DND-41 (cell line): ENCODE data around the gene CDK9.

Experiments used
- ATAC-seq: fragments of 200-7000 bp; cut with Tn5 transposase; 3 replicates; pipeline ENCODE4 v1.9.1; 2021; ENCODE audit warnings: low read depth; ENCODE audit not compliant: insufficient read depth
- DNase-seq: peaks from one replicate; pipeline ENCODE4 v3.0.0-alpha.2; 2020
- H2AFZ ChIP-seq: 2 replicates; pipeline ENCODE4 v1.6.0; 2012; ENCODE audit warnings: low read depth, low read length
- H3K27ac ChIP-seq: 2 replicates; pipeline ENCODE4 v1.5.1; 2012; ENCODE audit warnings: low read length, inconsistent platforms
- H3K27me3 ChIP-seq: fragments of 200-600 bp; sonication (generic); 2 replicates; pipeline ENCODE4 v1.6.0; 2012; ENCODE audit warnings: low read length, mild to moderate bottlenecking, inconsistent platforms; ENCODE audit not compliant: insufficient read depth, poor library complexity
- H3K36me3 ChIP-seq: 2 replicates; pipeline ENCODE4 v1.5.1; 2012; ENCODE audit warnings: low read length, inconsistent platforms; ENCODE audit not compliant: insufficient read depth
- H3K4me1 ChIP-seq: 2 replicates; pipeline ENCODE4 v1.5.1; 2012; ENCODE audit warnings: mild to moderate bottlenecking, low read length; ENCODE audit not compliant: insufficient read depth
- H3K4me2 ChIP-seq: 2 replicates; pipeline ENCODE4 v1.6.0; 2012; ENCODE audit warnings: mild to moderate bottlenecking, moderate library complexity, low read length, inconsistent platforms; ENCODE audit not compliant: insufficient read depth
- H3K4me3 ChIP-seq, 2 experiments: fragments of 200-600 bp in 1 of 2; shearing (Covaris generic) in 1 of 2; 2 replicates each; pipeline ENCODE4 v1.5.1; 2012 to 2016; ENCODE audit warnings: inconsistent platforms in 2 of 2, low read length in 2 of 2, mild to moderate bottlenecking in 2 of 2, low read depth in 1 of 2, moderate library complexity in 1 of 2
- H3K79me2 ChIP-seq: 2 replicates; pipeline ENCODE4 v1.6.0; 2012; ENCODE audit warnings: low read length, inconsistent platforms; ENCODE audit not compliant: insufficient read depth
- H3K9ac ChIP-seq: 2 replicates; pipeline ENCODE4 v1.6.0; 2012; ENCODE audit warnings: low read depth, mild to moderate bottlenecking, inconsistent platforms, low read length, moderate library complexity
- H3K9me3 ChIP-seq: 2 replicates; pipeline ENCODE4 v1.5.1; 2012; ENCODE audit warnings: low read length, moderate library complexity, mild to moderate bottlenecking, inconsistent platforms; ENCODE audit not compliant: insufficient read depth, severe bottlenecking
- H4K20me1 ChIP-seq: 2 replicates; pipeline ENCODE4 v1.6.0; 2012; ENCODE audit warnings: low read length; ENCODE audit not compliant: insufficient read depth
- EZH2 ChIP-seq: IDR thresholded peaks from 3 replicates; pipeline ENCODE4 v1.6.1; 2012; ENCODE audit warnings: borderline replicate concordance, low read depth, mild to moderate bottlenecking, moderate library complexity, low read length, inconsistent platforms; ENCODE audit not compliant: severe bottlenecking
- TF ChIP-seq, protein P1 (sequence below): IDR thresholded peaks from 2 replicates; pipeline ENCODE4 v1.5.1; 2012; ENCODE audit warnings: borderline replicate concordance, low read length, moderate library complexity, mild to moderate bottlenecking; ENCODE audit not compliant: poor library complexity, severe bottlenecking; ENCODE audit errors: extremely low read depth

Gene CDK9

DNA sequence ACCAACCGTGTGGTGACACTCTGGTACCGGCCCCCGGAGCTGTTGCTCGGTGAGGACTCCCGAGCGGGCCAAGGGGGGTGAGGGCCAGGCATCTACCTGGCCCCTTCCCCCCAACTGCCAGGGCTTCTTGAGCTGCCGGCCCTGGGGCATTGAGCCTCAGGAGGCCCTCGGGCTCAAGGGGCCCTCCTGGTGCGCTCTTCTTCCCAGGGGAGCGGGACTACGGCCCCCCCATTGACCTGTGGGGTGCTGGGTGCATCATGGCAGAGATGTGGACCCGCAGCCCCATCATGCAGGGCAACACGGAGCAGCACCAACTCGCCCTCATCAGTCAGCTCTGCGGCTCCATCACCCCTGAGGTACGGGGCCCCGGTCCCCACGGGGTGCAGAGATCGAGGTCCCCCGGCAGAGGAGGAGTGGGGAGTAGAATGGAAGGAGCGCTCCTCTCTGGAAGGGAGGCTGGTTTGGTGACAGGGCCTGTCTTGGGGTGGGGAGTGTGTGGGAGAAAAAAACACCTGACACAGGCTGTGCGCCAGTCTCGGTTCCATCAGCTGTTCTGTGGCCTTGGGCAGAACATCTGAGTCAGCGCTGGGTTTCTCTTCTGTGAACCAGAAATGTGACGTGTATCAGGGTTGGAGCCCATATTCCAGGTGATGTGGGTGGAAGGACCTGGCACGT, 2.6 kb downstream of the CDK9 start:
- DNase-seq (no peak), ATAC-seq (no peak)
- Histone ChIP-seq H3K9me3 (no peaks in the 10 kb centered on the region), H3K9ac (0 out of 2 replicates have a peak overlapping the region, but pooled peaks have one; percentile 94), H3K27me3 (no peaks in the 10 kb centered on the region), H3K27ac (no peak overlapping the region), H3K79me2 (peaks cover 49% of the 10 kb centered on the region), H3K36me3 (peaks cover 64% of the 10 kb centered on the region), H3K4me2 (0 out of 2 replicates have a peak overlapping the region, but pooled peaks have one; percentile 87), H3K4me1 (peaks cover 47% of the 10 kb centered on the region), H4K20me1 (peaks cover 51% of the 10 kb centered on the region), H3K4me3 (no peak overlapping the region), H2AFZ (no peak overlapping the region)
- TF ChIP-seq, protein P1, sequence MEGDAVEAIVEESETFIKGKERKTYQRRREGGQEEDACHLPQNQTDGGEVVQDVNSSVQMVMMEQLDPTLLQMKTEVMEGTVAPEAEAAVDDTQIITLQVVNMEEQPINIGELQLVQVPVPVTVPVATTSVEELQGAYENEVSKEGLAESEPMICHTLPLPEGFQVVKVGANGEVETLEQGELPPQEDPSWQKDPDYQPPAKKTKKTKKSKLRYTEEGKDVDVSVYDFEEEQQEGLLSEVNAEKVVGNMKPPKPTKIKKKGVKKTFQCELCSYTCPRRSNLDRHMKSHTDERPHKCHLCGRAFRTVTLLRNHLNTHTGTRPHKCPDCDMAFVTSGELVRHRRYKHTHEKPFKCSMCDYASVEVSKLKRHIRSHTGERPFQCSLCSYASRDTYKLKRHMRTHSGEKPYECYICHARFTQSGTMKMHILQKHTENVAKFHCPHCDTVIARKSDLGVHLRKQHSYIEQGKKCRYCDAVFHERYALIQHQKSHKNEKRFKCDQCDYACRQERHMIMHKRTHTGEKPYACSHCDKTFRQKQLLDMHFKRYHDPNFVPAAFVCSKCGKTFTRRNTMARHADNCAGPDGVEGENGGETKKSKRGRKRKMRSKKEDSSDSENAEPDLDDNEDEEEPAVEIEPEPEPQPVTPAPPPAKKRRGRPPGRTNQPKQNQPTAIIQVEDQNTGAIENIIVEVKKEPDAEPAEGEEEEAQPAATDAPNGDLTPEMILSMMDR = no peak
- TF ChIP-seq EZH2 = no peak

- Histone ChIP-seq H4K20me1 (peaks cover 51% of the 10 kb centered on the region), H3K4me3 (no peak overlapping the region), H3K9ac (no peak overlapping the region), H3K27ac (no peak overlapping the region), H3K36me3 (peaks cover 67% of the 10 kb centered on the region), H3K27me3 (no peaks in the 10 kb centered on the region), H3K9me3 (no peaks in the 10 kb centered on the region), H3K79me2 (peaks cover 49% of the 10 kb centered on the region), H3K4me2 (no peak overlapping the region), H2AFZ (no peak overlapping the region), H3K4me1 (peaks cover 52% of the 10 kb centered on the region)
- ATAC-seq (no peak), DNase-seq (no peak)
- TF ChIP-seq, protein P1 = no peak
- TF ChIP-seq EZH2 = no peak
These were observed 3.3 kb downstream of the CDK9 start for GRCh38 chr9:127789179-127789578.

- Histone ChIP-seq H3K36me3 (peaks cover 71% of the 10 kb centered on the region), H3K4me2 (no peak overlapping the region), H3K27ac (no peak overlapping the region), H3K9me3 (no peaks in the 10 kb centered on the region), H3K27me3 (no peaks in the 10 kb centered on the region), H3K4me1 (peaks cover 56% of the 10 kb centered on the region), H3K9ac (no peak overlapping the region), H3K79me2 (peaks cover 49% of the 10 kb centered on the region), H3K4me3 (no peak overlapping the region), H4K20me1 (peaks cover 51% of the 10 kb centered on the region), H2AFZ (no peak overlapping the region)
- ATAC-seq (no peak), DNase-seq (no peak)
- TF ChIP-seq EZH2 = no peak
- TF ChIP-seq, protein P1 = no peak
These were observed 4.4 kb downstream of the CDK9 start for GRCh38 chr9:127790094-127790855.
